Measurements from ENCODE around the gene SLC38A10.

DNA sequence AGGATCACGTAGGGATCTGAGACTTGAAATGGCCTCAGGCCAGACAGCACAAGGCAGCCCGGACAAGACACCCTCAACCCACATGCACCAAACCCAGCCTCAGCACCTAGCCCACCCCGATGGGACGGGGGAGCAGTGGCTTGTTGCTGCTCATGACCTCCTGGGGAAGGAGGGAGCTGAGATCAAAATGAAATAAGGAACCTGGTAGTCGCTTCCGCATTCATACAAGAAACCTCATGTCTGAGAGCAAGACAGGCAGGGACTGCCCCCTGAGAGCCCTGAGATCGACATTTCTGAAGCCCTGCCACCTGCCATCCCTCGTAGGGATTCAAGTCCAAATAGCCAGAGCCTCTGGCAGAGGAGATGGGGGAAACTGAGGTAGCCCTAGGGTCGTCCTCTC lies 66.7 kb downstream of the SLC38A10 start:
- TF ChIP-seq, protein P1, sequence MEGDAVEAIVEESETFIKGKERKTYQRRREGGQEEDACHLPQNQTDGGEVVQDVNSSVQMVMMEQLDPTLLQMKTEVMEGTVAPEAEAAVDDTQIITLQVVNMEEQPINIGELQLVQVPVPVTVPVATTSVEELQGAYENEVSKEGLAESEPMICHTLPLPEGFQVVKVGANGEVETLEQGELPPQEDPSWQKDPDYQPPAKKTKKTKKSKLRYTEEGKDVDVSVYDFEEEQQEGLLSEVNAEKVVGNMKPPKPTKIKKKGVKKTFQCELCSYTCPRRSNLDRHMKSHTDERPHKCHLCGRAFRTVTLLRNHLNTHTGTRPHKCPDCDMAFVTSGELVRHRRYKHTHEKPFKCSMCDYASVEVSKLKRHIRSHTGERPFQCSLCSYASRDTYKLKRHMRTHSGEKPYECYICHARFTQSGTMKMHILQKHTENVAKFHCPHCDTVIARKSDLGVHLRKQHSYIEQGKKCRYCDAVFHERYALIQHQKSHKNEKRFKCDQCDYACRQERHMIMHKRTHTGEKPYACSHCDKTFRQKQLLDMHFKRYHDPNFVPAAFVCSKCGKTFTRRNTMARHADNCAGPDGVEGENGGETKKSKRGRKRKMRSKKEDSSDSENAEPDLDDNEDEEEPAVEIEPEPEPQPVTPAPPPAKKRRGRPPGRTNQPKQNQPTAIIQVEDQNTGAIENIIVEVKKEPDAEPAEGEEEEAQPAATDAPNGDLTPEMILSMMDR (IDR thresholded peaks at IDR 0.05; ENCODE audit: low read depth, low read length, poor library complexity, severe bottlenecking), result no peak
- TF ChIP-seq EZH2phosphoT487 (IDR thresholded peaks at IDR 0.05; ENCODE audit: borderline replicate concordance, low read length), result no peak
